OCI-LY1 (cell line): ENCODE results near the gene SYT2.

Experiments
- H2AFZ ChIP-seq: fragments of 200-600 bp; sonication (generic), shearing (Covaris generic); 2 replicates; pipeline ENCODE4 v1.6.0; 2014; ENCODE audit warnings: antibody characterized with exemption, mild to moderate bottlenecking, low read length
- H3F3A ChIP-seq: fragments of 200-600 bp; sonication (generic), shearing (Covaris generic); 2 replicates; pipeline ENCODE4 v1.6.0; 2014; ENCODE audit warnings: mild to moderate bottlenecking, antibody characterized with exemption, low read length, moderate library complexity; ENCODE audit not compliant: insufficient read depth
- H3K27ac ChIP-seq: fragments of 200-600 bp; sonication (generic); 2 replicates; pipeline ENCODE4 v1.5.1; 2014; ENCODE audit warnings: low read length, mixed run types, mild to moderate bottlenecking, low read depth; ENCODE audit not compliant: poor library complexity, severe bottlenecking
- H3K27me3 ChIP-seq: fragments of 200-600 bp; sonication (generic); 2 replicates; pipeline ENCODE4 v1.6.0; 2014; ENCODE audit warnings: antibody characterized with exemption, mild to moderate bottlenecking, low read length, moderate library complexity; ENCODE audit not compliant: insufficient read depth
- H3K36me3 ChIP-seq: fragments of 200-600 bp; sonication (generic); 2 replicates; pipeline ENCODE4 v1.6.1; 2014; ENCODE audit warnings: mild to moderate bottlenecking, antibody characterized with exemption, low read length, moderate library complexity, mixed read lengths; ENCODE audit not compliant: insufficient read depth
- H3K4me1 ChIP-seq: fragments of 200-600 bp; sonication (generic); 2 replicates; pipeline ENCODE4 v1.5.1; 2014; ENCODE audit warnings: mild to moderate bottlenecking, low read length, moderate library complexity; ENCODE audit not compliant: insufficient read depth, severe bottlenecking
- H3K4me2 ChIP-seq: fragments of 200-600 bp; sonication (generic), shearing (Covaris generic); 2 replicates; pipeline ENCODE4 v1.6.1; 2014; ENCODE audit warnings: low read length
- H3K4me3 ChIP-seq: fragments of 200-600 bp; sonication (generic); 2 replicates; pipeline ENCODE4 v1.5.1; 2014; ENCODE audit warnings: low read length, low read depth, mild to moderate bottlenecking, mixed read lengths; ENCODE audit not compliant: poor library complexity, severe bottlenecking
- H3K79me2 ChIP-seq: fragments of 200-600 bp; shearing (Covaris generic); 2 replicates; pipeline ENCODE4 v1.6.1; 2016; ENCODE audit warnings: mixed run types, low read length, mixed read lengths; ENCODE audit not compliant: insufficient read depth
- H3K9ac ChIP-seq: fragments of 200-600 bp; sonication (generic), shearing (Covaris generic); 2 replicates; pipeline ENCODE4 v1.6.1; 2014; ENCODE audit warnings: mild to moderate bottlenecking, low read length, mixed read lengths
- H3K9me2 ChIP-seq: fragments of 200-600 bp; sonication (generic), shearing (Covaris generic); 2 replicates; pipeline ENCODE4 v1.6.1; 2014; ENCODE audit warnings: low read depth, mild to moderate bottlenecking, low read length, mixed read lengths
- H3K9me3 ChIP-seq: fragments of 200-600 bp; shearing (Covaris generic); 2 replicates; pipeline ENCODE4 v1.6.1; 2014; ENCODE audit warnings: low read length, mixed read lengths
- H4K20me1 ChIP-seq: fragments of 200-600 bp; sonication (generic), shearing (Covaris generic); 2 replicates; pipeline ENCODE4 v1.6.0; 2016; ENCODE audit warnings: mild to moderate bottlenecking, low read length; ENCODE audit not compliant: insufficient read depth
- CTCF ChIP-seq: fragments of 200-600 bp; sonication (generic), shearing (Covaris generic); IDR thresholded peaks from 2 replicates; pipeline ENCODE4 v1.5.1; 2017; ENCODE audit warnings: mild to moderate bottlenecking, antibody characterized with exemption, low read length, moderate library complexity, mixed read lengths
- EZH2 ChIP-seq: fragments of 200-600 bp; sonication (generic), shearing (Covaris generic); IDR thresholded peaks from 2 replicates; pipeline ENCODE4 v1.8.0; 2017; ENCODE audit warnings: borderline replicate concordance, mixed run types, mild to moderate bottlenecking, antibody characterized with exemption, low read length, moderate library complexity, mixed read lengths

SYT2 gene

DNA sequence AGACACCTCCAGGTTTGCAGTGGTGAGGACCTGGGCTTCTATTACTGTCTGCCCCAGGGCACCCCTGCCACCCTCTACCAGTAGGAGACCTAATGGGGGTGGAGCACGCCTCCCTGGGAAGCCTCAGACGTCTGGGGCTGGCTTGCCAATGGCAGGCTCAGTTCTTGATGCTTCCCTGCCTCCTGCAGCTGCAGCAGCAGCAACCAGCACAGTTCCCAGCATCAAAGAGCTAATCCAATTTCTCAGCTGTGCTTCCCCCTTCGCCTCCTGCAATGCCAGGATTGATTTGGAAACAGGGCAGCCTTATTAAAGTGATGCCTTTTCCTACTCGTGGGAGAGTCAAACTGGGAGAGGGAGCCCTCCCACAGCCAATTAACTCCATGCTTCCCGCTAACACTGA is 8.2 kb downstream of the SYT2 start:
- 0 out of 2 replicates have a peak, but pooled peaks cover 5% of the 10 kb centered on the region for H3K27me3 ChIP-seq
- H3K79me2 ChIP-seq = no peaks in the 10 kb centered on the region
- no peaks in the 10 kb centered on the region for H3K36me3 ChIP-seq
- no peak overlapping the region for H2AFZ ChIP-seq
- no peaks in the 10 kb centered on the region for H3K9me3 ChIP-seq
- H4K20me1 ChIP-seq = no peaks in the 10 kb centered on the region
- H3K4me2 ChIP-seq = no peak overlapping the region
- no peaks in the 10 kb centered on the region for H3F3A ChIP-seq
- no peaks in the 10 kb centered on the region for H3K9me2 ChIP-seq
- H3K27ac ChIP-seq = no peak overlapping the region
- H3K9ac ChIP-seq = no peak overlapping the region
- TF ChIP-seq EZH2 (no peak), CTCF (no peak)
- no peaks in the 10 kb centered on the region for H3K4me1 ChIP-seq
- no peak overlapping the region for H3K4me3 ChIP-seq

DNA sequence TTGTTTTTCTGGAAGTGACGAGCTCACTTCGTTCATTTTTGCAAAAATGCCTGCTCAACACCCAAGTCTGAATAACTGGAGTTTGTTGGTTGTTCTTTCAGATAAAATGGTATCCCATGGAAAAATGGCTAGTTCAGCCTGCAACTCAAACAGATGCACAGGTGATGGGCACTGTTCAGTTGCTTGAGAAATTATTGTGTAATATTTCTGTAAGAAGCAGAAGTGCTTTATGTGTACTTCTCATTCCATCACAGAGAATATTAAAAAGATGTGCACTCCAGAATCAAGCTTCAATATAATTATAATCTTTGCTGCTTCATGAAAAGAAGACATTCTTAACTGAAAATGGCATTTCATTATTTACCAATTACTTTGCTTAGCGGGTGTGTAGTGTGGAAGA is 9.1 kb downstream of the SYT2 start:
- Histone ChIP-seq H3K36me3 (no peaks in the 10 kb centered on the region), H3K9me2 (no peaks in the 10 kb centered on the region), H3F3A (no peaks in the 10 kb centered on the region), H3K27me3 (0 out of 2 replicates have a peak, but pooled peaks cover 5% of the 10 kb centered on the region), H3K9me3 (no peaks in the 10 kb centered on the region), H2AFZ (no peak overlapping the region), H3K9ac (no peak overlapping the region), H3K79me2 (no peaks in the 10 kb centered on the region), H3K4me1 (no peaks in the 10 kb centered on the region), H3K27ac (no peak overlapping the region), H3K4me2 (no peak overlapping the region), H4K20me1 (no peaks in the 10 kb centered on the region), H3K4me3 (no peak overlapping the region)
- TF ChIP-seq EZH2 (no peak), CTCF (no peak)

- H3K9ac ChIP-seq = no peak overlapping the region
- H3K27me3 ChIP-seq = 0 out of 2 replicates have a peak, but pooled peaks cover under 1% of the 10 kb centered on the region
- H3K79me2 ChIP-seq = no peaks in the 10 kb centered on the region
- TF ChIP-seq CTCF (no peak), EZH2 (no peak)
- no peaks in the 10 kb centered on the region for H3K9me3 ChIP-seq
- no peaks in the 10 kb centered on the region for H3K9me2 ChIP-seq
- H2AFZ ChIP-seq = no peak overlapping the region
- no peak overlapping the region for H3K4me2 ChIP-seq
- H3K4me3 ChIP-seq = no peak overlapping the region
- no peaks in the 10 kb centered on the region for H3K4me1 ChIP-seq
- H3K27ac ChIP-seq = no peak overlapping the region
- no peaks in the 10 kb centered on the region for H4K20me1 ChIP-seq
- no peaks in the 10 kb centered on the region for H3K36me3 ChIP-seq
- no peaks in the 10 kb centered on the region for H3F3A ChIP-seq
Observed at GRCh38 chr1:202700061-202700460, 10.2 kb downstream of the SYT2 start.
